Activated effector memory CD4-positive, alpha-beta T cell treated with anti-CD3 and anti-CD28 coated beads, Interleukin-2, amount 50 U/mL, for 16 hours (primary cell): ENCODE data around the gene SLX4IP.

ENCODE experiments used
- DNase-seq: peaks from one replicate; pipeline ENCODE4 v3.0.0-alpha.2; 2020

The SLX4IP gene

GRCh38 chr20:10639737-10640556, 204.8 kb downstream of the SLX4IP start:
- DNase-seq, result no peak

DNA sequence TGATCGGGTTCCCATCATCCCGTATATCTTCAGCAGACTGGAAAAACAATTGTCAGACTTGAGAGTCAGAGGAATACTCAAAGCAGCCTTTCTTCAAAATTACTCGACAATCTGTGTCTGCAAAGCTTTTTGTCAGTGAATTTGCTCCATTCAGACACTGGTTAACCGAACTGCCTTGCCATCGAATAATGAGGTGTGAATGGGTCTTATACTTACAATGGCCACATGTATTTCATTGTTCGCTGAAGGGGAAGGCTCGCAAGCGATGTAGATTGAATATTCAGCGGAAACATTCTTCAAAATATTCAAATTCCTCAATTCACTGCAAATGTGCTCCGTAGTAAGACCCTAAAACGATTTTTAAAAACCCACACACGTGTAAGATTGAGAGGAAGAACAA, 205.8 kb downstream of the SLX4IP start:
- DNase-seq, result no peak

- no peak for DNase-seq
Observed at GRCh38 chr20:10641467-10641866, 206.4 kb downstream of the SLX4IP start.

DNA sequence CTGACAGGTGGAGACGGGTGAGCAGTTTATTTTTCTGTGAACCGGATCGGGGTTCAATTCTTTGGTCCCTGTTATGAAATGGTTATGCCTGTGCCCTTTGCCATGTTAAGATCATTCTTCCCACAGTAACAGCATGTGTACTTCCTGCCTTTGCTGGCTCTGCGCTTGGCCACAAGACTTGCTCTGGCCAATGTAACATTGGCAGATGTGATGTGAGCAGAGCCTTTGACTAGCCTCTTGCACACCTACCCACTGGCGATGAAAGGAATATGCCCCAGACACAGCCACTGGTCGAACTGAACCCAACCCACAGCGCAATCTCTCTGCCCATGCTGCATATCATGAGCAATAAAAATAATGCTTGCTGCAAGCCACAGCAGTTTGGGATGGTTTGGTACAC, 206.8 kb downstream of the SLX4IP start:
- DNase-seq, result no peak

- DNase-seq, result no peak
Observed at GRCh38 chr20:10642856-10643559, 207.9 kb downstream of the SLX4IP start.

GRCh38 chr20:10643560-10643873, 208.4 kb downstream of the SLX4IP start:
- DNase-seq, result no peak

DNA sequence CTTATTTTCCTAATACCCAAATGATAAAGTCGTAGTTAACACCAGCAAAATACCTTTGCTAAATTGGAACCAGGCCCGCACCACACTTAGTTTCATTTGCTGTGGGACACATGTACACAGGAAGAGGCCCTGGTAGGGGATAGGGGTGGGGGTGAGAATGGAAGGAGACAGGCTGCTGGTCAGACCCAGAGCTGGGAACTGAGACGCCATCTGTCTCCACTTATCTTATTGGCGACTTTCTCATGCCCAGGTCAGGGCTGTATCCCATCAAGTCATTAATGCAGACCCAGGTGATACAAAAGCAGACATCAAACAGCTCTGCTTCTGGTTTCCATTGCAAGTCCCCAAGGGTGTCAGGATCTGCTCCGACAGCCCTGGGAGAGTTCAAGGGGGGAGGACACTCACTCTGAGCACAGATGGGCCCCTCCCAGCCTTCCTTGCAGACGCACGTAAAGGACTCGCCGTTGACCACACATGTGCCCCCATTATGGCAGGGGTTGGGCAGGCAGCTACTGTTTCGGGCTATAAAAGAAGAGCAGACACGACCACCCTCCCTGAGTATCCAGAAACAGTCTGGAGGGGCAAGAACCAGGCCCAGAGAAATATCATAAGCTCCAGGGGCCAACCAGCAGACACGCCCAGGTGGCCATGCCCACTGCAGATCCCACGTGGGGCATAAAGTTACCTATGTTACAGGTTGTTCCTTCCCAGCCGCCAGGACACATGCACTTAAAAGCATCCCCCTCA, 209.5 kb downstream of the SLX4IP start:
- DNase-seq, result no peak

DNA sequence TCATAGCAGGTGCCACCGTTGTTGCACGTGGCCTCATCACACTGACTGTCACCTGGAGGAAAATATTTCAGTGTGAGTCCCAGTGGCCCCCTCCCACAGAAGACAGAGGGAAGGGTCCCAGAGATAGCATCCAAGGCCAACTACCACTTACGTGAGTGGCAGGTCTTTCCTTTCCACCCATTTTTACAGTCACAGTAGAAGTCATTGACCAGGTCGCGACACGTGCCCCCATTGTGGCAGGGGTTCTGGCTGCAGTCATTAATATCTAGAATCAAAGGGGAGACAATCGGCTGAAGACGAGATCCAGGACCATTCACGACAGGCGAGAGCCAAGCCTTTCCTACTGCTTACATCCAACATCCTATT, 210.1 kb downstream of the SLX4IP start:
- DNase-seq, result no peak

GRCh38 chr20:10646006-10646405, 210.9 kb downstream of the SLX4IP start:
- no peak for DNase-seq

- no peak for DNase-seq
Observed at GRCh38 chr20:10646886-10647420, 211.8 kb downstream of the SLX4IP start.

- DNase-seq, result no peak
Observed at GRCh38 chr20:10647471-10647870, 212.4 kb downstream of the SLX4IP start.

DNA sequence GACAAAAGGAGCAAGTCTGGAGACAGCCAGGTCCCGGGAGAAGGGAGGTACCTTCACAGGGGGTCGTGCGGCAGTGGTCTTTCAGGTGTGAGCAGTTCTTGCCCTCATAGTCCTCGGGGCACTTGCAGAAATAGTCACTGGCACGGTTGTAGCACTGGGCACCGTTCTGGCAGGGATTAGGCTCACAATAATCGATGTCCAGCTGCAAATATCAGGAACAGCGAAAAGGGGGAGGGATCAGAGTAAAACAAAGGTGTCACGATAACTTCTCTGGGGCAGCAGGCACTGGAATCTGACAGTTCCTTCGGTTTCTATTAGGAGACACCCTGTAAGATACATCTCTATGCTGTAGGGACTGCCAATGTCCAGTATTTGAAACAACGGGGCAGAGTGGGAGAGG, 212.8 kb downstream of the SLX4IP start:
- no peak for DNase-seq

- DNase-seq, result no peak
Observed at GRCh38 chr20:10648651-10649050, 213.5 kb downstream of the SLX4IP start.

GRCh38 chr20:10649080-10649796, 214.1 kb downstream of the SLX4IP start:
- no peak for DNase-seq

- DNase-seq, result no peak
Observed at GRCh38 chr20:10649797-10650160, 214.7 kb downstream of the SLX4IP start.

- no peak for DNase-seq
Observed at GRCh38 chr20:10651227-10651990, 216.3 kb downstream of the SLX4IP start.

- no peak for DNase-seq
Observed at GRCh38 chr20:10652185-10652584, 217.1 kb downstream of the SLX4IP start.

GRCh38 chr20:10652660-10653261, 217.7 kb downstream of the SLX4IP start:
- DNase-seq, result no peak

GRCh38 chr20:10653599-10654249, 218.6 kb downstream of the SLX4IP start:
- DNase-seq, result no peak

DNA sequence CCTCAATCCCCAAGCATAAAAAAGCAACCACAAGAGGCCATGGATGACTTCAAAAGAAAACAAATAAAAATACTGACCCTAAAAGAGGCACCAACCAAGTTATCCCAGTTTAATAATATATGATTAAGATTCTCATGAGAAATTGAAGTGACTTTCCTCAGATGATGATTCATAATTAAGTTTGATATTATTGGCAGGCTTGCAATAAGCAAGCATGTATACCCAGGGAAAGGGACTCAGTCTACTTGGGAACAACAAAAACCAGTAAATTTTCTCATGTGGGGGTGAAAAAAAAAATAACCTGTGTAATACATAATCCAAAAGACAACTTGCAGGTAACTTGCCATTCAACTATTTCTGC, 219.1 kb downstream of the SLX4IP start:
- no peak for DNase-seq

GRCh38 chr20:10654630-10655029, 219.5 kb downstream of the SLX4IP start:
- DNase-seq, result no peak
